ENCODE results near the gene ARHGEF16.

DNA sequence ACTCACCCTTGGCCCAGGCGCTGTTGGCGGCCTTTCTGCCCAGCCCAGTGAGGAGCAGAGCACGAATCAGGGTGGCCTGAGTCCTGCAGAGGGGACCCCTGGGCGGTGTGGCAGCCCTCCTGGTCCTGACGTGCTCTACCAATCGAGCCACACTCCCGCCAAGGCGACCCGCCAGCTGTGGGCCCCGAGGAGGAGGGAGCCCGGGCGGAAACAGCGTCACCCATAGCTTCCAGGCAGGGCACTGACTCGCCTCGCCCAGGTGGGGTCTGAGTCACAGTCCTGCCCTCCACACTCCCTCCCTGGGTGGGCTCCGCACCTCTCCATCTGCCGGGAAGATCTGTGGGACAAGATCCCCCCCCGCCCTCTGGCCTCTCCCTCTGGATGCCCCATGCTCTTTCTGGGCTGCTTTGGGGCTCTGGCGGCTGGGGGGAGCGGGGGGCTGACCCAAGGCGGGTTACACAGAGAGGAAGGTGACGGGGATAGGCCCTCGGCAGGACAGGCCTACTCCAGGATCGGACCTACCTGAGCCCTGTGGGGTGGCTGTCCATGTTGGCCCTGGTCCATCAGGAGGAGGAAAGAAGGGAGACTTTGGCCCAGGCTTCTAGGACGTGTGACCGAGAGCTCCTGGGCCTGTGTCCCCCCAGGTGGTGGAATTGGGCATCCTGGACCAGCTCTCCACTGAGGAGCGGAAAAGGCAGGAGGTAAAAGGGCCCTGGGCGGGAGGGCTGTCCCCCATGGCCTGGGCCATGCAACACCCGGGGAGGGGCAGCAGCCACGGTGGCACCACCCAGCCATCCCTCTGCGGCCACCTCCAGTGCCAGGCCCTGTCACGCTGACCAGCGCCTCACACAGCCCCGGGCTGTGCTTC lies 14.0 kb downstream of the ARHGEF16 start:
- TF ChIP-seq EZH2phosphoT487 (IDR thresholded peaks at IDR 0.05; ENCODE audit: insufficient read depth, low read depth) (no peak), EZH2 (IDR thresholded peaks at IDR 0.05; ENCODE audit: insufficient read depth, poor library complexity, severe bottlenecking) (no peak)

Measured in GM23248 (cell line).